ENCODE measurements around the gene TMEM191C.
"Not testable (repeated sequence)": the region's sequence is repeated elsewhere in the genome, so short reads cannot be mapped to it uniquely, and the experiment has no call there.

The TMEM191C gene

GRCh38 chr22:21446128-21446826, 20.9 kb upstream of the TMEM191C start:
- no peak for DNase-seq

- no peak for DNase-seq
Observed at GRCh38 chr22:21446827-21447690, 20.1 kb upstream of the TMEM191C start.

GRCh38 chr22:21447694-21448402, 19.3 kb upstream of the TMEM191C start:
- no peak for DNase-seq

GRCh38 chr22:21448627-21449416, 18.4 kb upstream of the TMEM191C start:
- no peak for DNase-seq

GRCh38 chr22:21449531-21450319, 17.5 kb upstream of the TMEM191C start:
- no peak for DNase-seq

GRCh38 chr22:21450320-21450831, 16.8 kb upstream of the TMEM191C start:
- no peak for DNase-seq

GRCh38 chr22:21450858-21451353, 16.3 kb upstream of the TMEM191C start:
- no peak for DNase-seq

- no peak for DNase-seq
Observed at GRCh38 chr22:21451545-21452520, 15.4 kb upstream of the TMEM191C start.

GRCh38 chr22:21452666-21453065, 14.5 kb upstream of the TMEM191C start:
- not testable (repeated sequence) for DNase-seq

GRCh38 chr22:21454998-21455333, 12.2 kb upstream of the TMEM191C start:
- not testable (repeated sequence) for DNase-seq

- no peak for DNase-seq
Observed at GRCh38 chr22:21455334-21456089, 11.7 kb upstream of the TMEM191C start.

GRCh38 chr22:21457023-21457787, 10.0 kb upstream of the TMEM191C start:
- no peak for DNase-seq

GRCh38 chr22:21462672-21463071, 4.5 kb upstream of the TMEM191C start:
- not testable (repeated sequence) for DNase-seq

- DNase-seq: not testable (repeated sequence)
Observed at GRCh38 chr22:21468194-21469096, 1.3 kb downstream of the TMEM191C start.

GRCh38 chr22:21469097-21469994, 2.2 kb downstream of the TMEM191C start:
- not testable (repeated sequence) for DNase-seq

GRCh38 chr22:21472984-21473383, 5.8 kb downstream of the TMEM191C start:
- DNase-seq: not testable (repeated sequence)

Measured in NCI-H446 (cell line).